IMR-90 (cell line): ENCODE measurements around the gene ARHGAP24. TPM values are rescaled to one million over a fixed set of nuclear protein-coding genes. Genes with fewer than 3 reads are reported as not detected.

Experiments used
- ATAC-seq: fragments of 200-7000 bp; cut with Tn5 transposase; 2 replicates; pipeline ENCODE4 v1.9.1; 2020; ENCODE audit warnings: low read depth, mild to moderate bottlenecking, moderate library complexity
- BruUV-seq: library from RNA; stranded (reverse); fragments of 400-500 nt; replicated peaks from 2 replicates; lab custom pipeline; 2021; lab: Mats Ljungman, UMichigan
- CTCF ChIA-PET: fragments of 300-600 bp; formaldehyde crosslinking; extraction: SDS; loops from one replicate; lab custom pipeline; 2021; ENCODE audit warnings: antibody characterized with exemption; lab: Yijun Ruan, JAX
- POLR2A ChIA-PET: fragments of 300-600 bp; sonication (Branson Sonifier 250); formaldehyde crosslinking; loops from one replicate; lab custom pipeline; 2022; ENCODE audit warnings: antibody characterized with exemption; ENCODE audit not compliant: unreplicated experiment; lab: Charles Lee
- DNase-seq: peaks from one replicate; pipeline ENCODE4 v3.0.0; 2013
- H2AFZ ChIP-seq: replicated peaks from 2 replicates; pipeline ENCODE3; 2013; ENCODE audit warnings: low read length, mild to moderate bottlenecking; ENCODE audit not compliant: poor library complexity
- H2AK5ac ChIP-seq: 2 replicates; pipeline ENCODE4 v1.6.1; 2013; ENCODE audit warnings: low read depth, low read length, inconsistent platforms
- H2AK9ac ChIP-seq: replicated peaks from 2 replicates; pipeline ENCODE3; 2013; ENCODE audit warnings: mild to moderate bottlenecking, low read depth, low read length, moderate library complexity; ENCODE audit not compliant: poor library complexity
- H2BK120ac ChIP-seq: 2 replicates; pipeline ENCODE4 v1.6.1; 2013; ENCODE audit warnings: low read depth, low read length, inconsistent platforms
- H2BK15ac ChIP-seq: 3 replicates; pipeline ENCODE4 v1.6.1; 2013; ENCODE audit warnings: low read depth, low read length, inconsistent platforms
- H2BK20ac ChIP-seq: 2 replicates; pipeline ENCODE4 v1.6.1; 2013; ENCODE audit warnings: low read depth, mild to moderate bottlenecking, inconsistent platforms, low read length, moderate library complexity
- H2BK5ac ChIP-seq: 2 replicates; pipeline ENCODE4 v1.6.1; 2013; ENCODE audit warnings: mild to moderate bottlenecking, low read depth, low read length, inconsistent platforms; ENCODE audit not compliant: poor library complexity, severe bottlenecking
- H3K14ac ChIP-seq: replicated peaks from 2 replicates; pipeline ENCODE4 v1.6.1; 2013; ENCODE audit warnings: low read depth, low read length, inconsistent platforms
- H3K18ac ChIP-seq: 2 replicates; pipeline ENCODE4 v1.6.1; 2013; ENCODE audit warnings: low read depth, low read length, control low read depth
- H3K23ac ChIP-seq: 2 replicates; pipeline ENCODE4 v1.6.1; 2013; ENCODE audit warnings: low read depth, low read length, inconsistent platforms
- H3K27ac ChIP-seq: 2 replicates; pipeline ENCODE4 v1.5.1; 2013; ENCODE audit warnings: mild to moderate bottlenecking, control low read depth, low read length; ENCODE audit not compliant: insufficient read depth
- H3K27me3 ChIP-seq: 2 replicates; pipeline ENCODE4 v1.6.1; 2013; ENCODE audit warnings: low read length; ENCODE audit not compliant: control insufficient read depth, insufficient read depth
- H3K36me3 ChIP-seq: 2 replicates; pipeline ENCODE4 v1.6.1; 2013; ENCODE audit warnings: low read length, mixed read lengths; ENCODE audit not compliant: control insufficient read depth, insufficient read depth
- H3K4ac ChIP-seq: 2 replicates; pipeline ENCODE4 v1.6.1; 2013; ENCODE audit warnings: low read depth, low read length, inconsistent platforms
- H3K4me1 ChIP-seq: 2 replicates; pipeline ENCODE4 v1.6.1; 2013; ENCODE audit warnings: low read length, mixed read lengths; ENCODE audit not compliant: control insufficient read depth, insufficient read depth
- H3K4me2 ChIP-seq: 2 replicates; pipeline ENCODE4 v1.6.1; 2013; ENCODE audit warnings: low read depth, mild to moderate bottlenecking, control low read depth, low read length, moderate library complexity
- H3K4me3 ChIP-seq: 2 replicates; pipeline ENCODE4 v1.5.1; 2013; ENCODE audit warnings: low read depth, mild to moderate bottlenecking, control low read depth, low read length, moderate library complexity; ENCODE audit not compliant: insufficient read depth
- H3K56ac ChIP-seq: 2 replicates; pipeline ENCODE4 v1.6.1; 2013; ENCODE audit warnings: low read length, inconsistent platforms; ENCODE audit not compliant: insufficient read depth; ENCODE audit errors: extremely low read depth
- H3K79me1 ChIP-seq, 2 experiments: 2 replicates each; pipeline ENCODE4 v1.6.1; 2013; ENCODE audit warnings: low read length in 2 of 2, inconsistent platforms in 1 of 2, low read depth in 1 of 2
- H3K9ac ChIP-seq: 2 replicates; pipeline ENCODE4 v1.6.1; 2013; ENCODE audit warnings: low read depth, low read length, control low read depth
- H3K9me1 ChIP-seq: 2 replicates; pipeline ENCODE4 v1.6.1; 2013; ENCODE audit warnings: low read length, inconsistent platforms; ENCODE audit not compliant: insufficient read depth
- H3K9me3 ChIP-seq: 2 replicates; pipeline ENCODE4 v1.6.1; 2013; ENCODE audit warnings: low read length; ENCODE audit not compliant: control insufficient read depth, insufficient read depth
- H4K20me1 ChIP-seq: 2 replicates; pipeline ENCODE4 v1.6.1; 2013; ENCODE audit warnings: low read length, inconsistent platforms; ENCODE audit not compliant: insufficient read depth
- H4K5ac ChIP-seq: 2 replicates; pipeline ENCODE4 v1.6.1; 2013; ENCODE audit warnings: mild to moderate bottlenecking, low read depth, low read length, control low read depth
- H4K8ac ChIP-seq, 2 experiments: 2 replicates each; pipeline ENCODE4 v1.6.1; 2013; ENCODE audit warnings: low read depth in 2 of 2, low read length in 2 of 2, control low read depth in 1 of 2, inconsistent platforms in 1 of 2
- H4K91ac ChIP-seq: 2 replicates; pipeline ENCODE4 v1.6.1; 2013; ENCODE audit warnings: low read depth, low read length, inconsistent platforms; ENCODE audit not compliant: insufficient read depth
- BHLHE40 ChIP-seq: fragments of 150-350 bp; IDR thresholded peaks from 2 replicates; pipeline ENCODE4 v1.6.1; 2016; ENCODE audit warnings: mild to moderate bottlenecking, low read depth, low read length
- CEBPB ChIP-seq: IDR thresholded peaks from 2 replicates; pipeline ENCODE4 v1.6.1; 2012; ENCODE audit warnings: low read depth, low read length, improper control_type of control experiment
- CHD1 ChIP-seq: IDR thresholded peaks from 2 replicates; pipeline ENCODE4 v1.6.1; 2012; ENCODE audit warnings: low read depth, low read length, improper control_type of control experiment
- FOS ChIP-seq: fragments of 150-350 bp; IDR thresholded peaks from 2 replicates; pipeline ENCODE4 v1.6.1; 2016; ENCODE audit warnings: low read depth, low read length
- MAFK ChIP-seq: IDR thresholded peaks from 2 replicates; pipeline ENCODE4 v1.6.1; 2012; ENCODE audit warnings: low read depth, low read length, improper control_type of control experiment
- MAZ ChIP-seq: IDR thresholded peaks from 2 replicates; pipeline ENCODE4 v1.6.1; 2012; ENCODE audit warnings: low read depth, mild to moderate bottlenecking, low read length, improper control_type of control experiment, moderate library complexity, borderline replicate concordance
- MXI1 ChIP-seq: IDR thresholded peaks from 2 replicates; pipeline ENCODE4 v1.6.1; 2012; ENCODE audit warnings: low read depth, mild to moderate bottlenecking, low read length, moderate library complexity, borderline replicate concordance
- NFE2L2 ChIP-seq: fragments of 150-350 bp; IDR thresholded peaks from 2 replicates; pipeline ENCODE4 v1.6.1; 2016; ENCODE audit warnings: low read depth, mild to moderate bottlenecking, low read length
- POLR2A ChIP-seq: IDR thresholded peaks from 2 replicates; pipeline ENCODE4 v1.6.1; 2012; ENCODE audit warnings: mild to moderate bottlenecking, low read depth, low read length
- RAD21 ChIP-seq: IDR thresholded peaks from 2 replicates; pipeline ENCODE4 v1.6.1; 2012; ENCODE audit warnings: low read length, improper control_type of control experiment
- RCOR1 ChIP-seq: IDR thresholded peaks from 2 replicates; pipeline ENCODE4 v1.6.1; 2012; ENCODE audit warnings: mild to moderate bottlenecking, low read length, improper control_type of control experiment; ENCODE audit not compliant: insufficient replicate concordance
- RFX5 ChIP-seq: IDR thresholded peaks from 2 replicates; pipeline ENCODE4 v1.8.0; 2012; ENCODE audit warnings: low read depth, mild to moderate bottlenecking, low read length, moderate library complexity
- SMC3 ChIP-seq: fragments of 150-350 bp; IDR thresholded peaks from 2 replicates; pipeline ENCODE4 v1.6.1; 2016; ENCODE audit warnings: low read depth, mild to moderate bottlenecking, antibody characterized with exemption, low read length, moderate library complexity
- WGBS, 2 experiments: methylation state at CpG; one replicate each; pipeline versions ENCODE4 v1.1.5 to v1.1.7; 2013; ENCODE audit warnings: missing lambda C conversion rate in 2 of 2; ENCODE audit not compliant: insufficient read length in 1 of 2; ENCODE audit errors: extremely low coverage in 2 of 2; 5-methylcytosine and 5-hydroxymethylcytosine counted together
- dilution Hi-C: fragments of 300-500 bp; cut with HindIII; formaldehyde crosslinking; loops from one replicate; pipeline ENCODE4 v1.14.3; 2018; ENCODE audit warnings: low sequenced_read_pairs; ENCODE audit not compliant: unreplicated experiment
- in situ Hi-C: fragments of 300-500 bp; cut with MboI; formaldehyde crosslinking; loops from 3 replicates; pipeline ENCODE4 v1.14.3; 2019; ENCODE audit warnings: low sequenced_read_pairs, inconsistent platforms, mixed read lengths
- intact Hi-C: fragments of 100-400 bp; cut with micrococcal nuclease; formaldehyde crosslinking; loops from 2 replicates; pipeline ENCODE4 v1.10.0; 2022
- polyA plus RNA-seq, 3 experiments: library from polyadenylated mRNA; depleted of rRNA; stranded (reverse); fragments of >200 nt; gene quantifications; 2 replicates each; pipeline ENCODE4 v1.2.3, GENCODE V29; 2012; ENCODE audit warnings: low replicate concordance in 1 of 3
- total RNA-seq: library from RNA; depleted of rRNA; stranded (reverse); fragments of >200 nt; gene quantifications from 2 replicates; pipeline ENCODE4 v1.2.3, GENCODE V29; 2012
- TF ChIP-seq, protein P1 (sequence below): fragments of 150-350 bp; IDR thresholded peaks from 2 replicates; pipeline ENCODE4 v1.6.1; 2017; ENCODE audit warnings: mild to moderate bottlenecking, antibody characterized with exemption, low read length, low read depth
- TF ChIP-seq, protein P2 (sequence below): fragments of 150-350 bp; IDR thresholded peaks from 2 replicates; pipeline ENCODE4 v1.6.1; 2016; ENCODE audit warnings: low read depth, mild to moderate bottlenecking, low read length, moderate library complexity, borderline replicate concordance
- TF ChIP-seq, protein P3 (sequence below): conservative IDR thresholded peaks from 2 replicates; pipeline ENCODE4 v1.5.1; 2012; ENCODE audit warnings: mild to moderate bottlenecking, low read depth, low read length, improper control_type of control experiment

The ARHGAP24 gene
- total and polyA plus RNA-seq, 2 of the 4 experiments (the other 2 are of a cell fraction): 11.9 to 24.0 TPM

DNA sequence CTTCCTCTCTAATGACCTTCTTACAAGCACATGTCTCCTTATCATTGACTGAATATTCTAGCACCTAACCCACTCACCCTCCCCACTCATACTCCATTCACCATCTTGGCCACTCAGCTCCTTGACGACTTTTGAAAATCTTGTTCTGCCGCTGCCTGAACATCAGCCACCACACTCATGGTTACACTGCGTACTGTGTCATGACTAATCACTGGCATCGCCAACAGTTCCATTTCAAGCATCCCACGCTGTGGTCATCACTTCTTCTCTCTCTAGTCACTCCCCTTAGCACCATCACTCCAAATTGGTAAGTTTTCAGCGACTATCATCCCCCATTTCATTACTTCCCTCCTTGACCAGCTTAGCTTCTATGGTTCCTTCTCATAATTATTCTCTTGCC, 532.1 kb downstream of the ARHGAP24 start:
- ChIA-PET CTCF (interaction anchor here (0.6 kb wide), 1 partner anchor 37 kb away, joined by 3 read pairs; no protein-coding TSS in a partner anchor), POLR2A (no interaction called here)
- H2AK9ac ChIP-seq: no peak overlapping the region
- H3K9me1 ChIP-seq: peaks cover 2% of the 10 kb centered on the region; the same call in 1 of the 2 replicates
- no peak overlapping the region for H2BK5ac ChIP-seq
- no peak overlapping the region for H3K9ac ChIP-seq
- no peaks in the 10 kb centered on the region for H3K27me3 ChIP-seq
- 94% methylated on average over 6 of the region's 6 CpGs; no CpG with 5 or more reads in 1 of the 2 experiments for WGBS, 2 experiments
- H3K36me3 ChIP-seq: no peaks in the 10 kb centered on the region
- no peak overlapping the region for H3K4me3 ChIP-seq
- H4K5ac ChIP-seq: no peak overlapping the region
- H2BK20ac ChIP-seq: no peak overlapping the region
- H2AFZ ChIP-seq: no peak overlapping the region
- no peaks in the 10 kb centered on the region; the same call in 1 of the 2 replicates for H3K4me1 ChIP-seq
- H2BK120ac ChIP-seq: no peak overlapping the region
- in situ Hi-C loops: no loop called here
- no peaks in the 10 kb centered on the region for H4K20me1 ChIP-seq
- DNase-seq (no peak), ATAC-seq (no peak)
- H3K14ac ChIP-seq: no peak overlapping the region
- H3K9me3 ChIP-seq: no peaks in the 10 kb centered on the region
- H3K23ac ChIP-seq: no peak overlapping the region
- TF ChIP-seq, protein P1, sequence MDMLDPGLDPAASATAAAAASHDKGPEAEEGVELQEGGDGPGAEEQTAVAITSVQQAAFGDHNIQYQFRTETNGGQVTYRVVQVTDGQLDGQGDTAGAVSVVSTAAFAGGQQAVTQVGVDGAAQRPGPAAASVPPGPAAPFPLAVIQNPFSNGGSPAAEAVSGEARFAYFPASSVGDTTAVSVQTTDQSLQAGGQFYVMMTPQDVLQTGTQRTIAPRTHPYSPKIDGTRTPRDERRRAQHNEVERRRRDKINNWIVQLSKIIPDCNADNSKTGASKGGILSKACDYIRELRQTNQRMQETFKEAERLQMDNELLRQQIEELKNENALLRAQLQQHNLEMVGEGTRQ: no peak
- TF ChIP-seq SMC3 (no peak), RCOR1 (no peak), CEBPB (no peak), BHLHE40 (no peak), NFE2L2 (no peak), MAZ (no peak), RAD21 (no peak), POLR2A (no peak), MXI1 (no peak), FOS (no peak), MAFK (no peak), RFX5 (no peak), CHD1 (no peak)
- TF ChIP-seq, protein P2, sequence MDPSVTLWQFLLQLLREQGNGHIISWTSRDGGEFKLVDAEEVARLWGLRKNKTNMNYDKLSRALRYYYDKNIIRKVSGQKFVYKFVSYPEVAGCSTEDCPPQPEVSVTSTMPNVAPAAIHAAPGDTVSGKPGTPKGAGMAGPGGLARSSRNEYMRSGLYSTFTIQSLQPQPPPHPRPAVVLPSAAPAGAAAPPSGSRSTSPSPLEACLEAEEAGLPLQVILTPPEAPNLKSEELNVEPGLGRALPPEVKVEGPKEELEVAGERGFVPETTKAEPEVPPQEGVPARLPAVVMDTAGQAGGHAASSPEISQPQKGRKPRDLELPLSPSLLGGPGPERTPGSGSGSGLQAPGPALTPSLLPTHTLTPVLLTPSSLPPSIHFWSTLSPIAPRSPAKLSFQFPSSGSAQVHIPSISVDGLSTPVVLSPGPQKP: no peak
- TF ChIP-seq, protein P3, sequence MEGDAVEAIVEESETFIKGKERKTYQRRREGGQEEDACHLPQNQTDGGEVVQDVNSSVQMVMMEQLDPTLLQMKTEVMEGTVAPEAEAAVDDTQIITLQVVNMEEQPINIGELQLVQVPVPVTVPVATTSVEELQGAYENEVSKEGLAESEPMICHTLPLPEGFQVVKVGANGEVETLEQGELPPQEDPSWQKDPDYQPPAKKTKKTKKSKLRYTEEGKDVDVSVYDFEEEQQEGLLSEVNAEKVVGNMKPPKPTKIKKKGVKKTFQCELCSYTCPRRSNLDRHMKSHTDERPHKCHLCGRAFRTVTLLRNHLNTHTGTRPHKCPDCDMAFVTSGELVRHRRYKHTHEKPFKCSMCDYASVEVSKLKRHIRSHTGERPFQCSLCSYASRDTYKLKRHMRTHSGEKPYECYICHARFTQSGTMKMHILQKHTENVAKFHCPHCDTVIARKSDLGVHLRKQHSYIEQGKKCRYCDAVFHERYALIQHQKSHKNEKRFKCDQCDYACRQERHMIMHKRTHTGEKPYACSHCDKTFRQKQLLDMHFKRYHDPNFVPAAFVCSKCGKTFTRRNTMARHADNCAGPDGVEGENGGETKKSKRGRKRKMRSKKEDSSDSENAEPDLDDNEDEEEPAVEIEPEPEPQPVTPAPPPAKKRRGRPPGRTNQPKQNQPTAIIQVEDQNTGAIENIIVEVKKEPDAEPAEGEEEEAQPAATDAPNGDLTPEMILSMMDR: no peak
- H3K4me2 ChIP-seq: no peak overlapping the region
- H2BK15ac ChIP-seq: no peak overlapping the region
- no peak overlapping the region for H3K18ac ChIP-seq
- intact Hi-C loops: no loop called here
- no peak overlapping the region for H4K8ac ChIP-seq
- no peak overlapping the region for H4K91ac ChIP-seq
- dilution Hi-C loops: no loop called here
- no TSS peak for BruUV-seq
- H3K79me1 ChIP-seq: no peaks in the 10 kb centered on the region
- no peak overlapping the region for H3K27ac ChIP-seq
- H3K4ac ChIP-seq: no peak overlapping the region
- no peak overlapping the region for H2AK5ac ChIP-seq
- no peak overlapping the region for H3K56ac ChIP-seq
